Hepatocyte (in vitro differentiated cells): Measurements from ENCODE around the gene FAM222A.

Experiments
- EZH2 ChIP-seq: fragments of 200-600 bp; sonication (generic); IDR thresholded peaks from 2 replicates; pipeline ENCODE4 v1.6.1; 2016; ENCODE audit warnings: antibody characterized with exemption, mild to moderate bottlenecking, borderline replicate concordance
- EZH2phosphoT487 ChIP-seq: fragments of 200-600 bp; sonication (generic); IDR thresholded peaks from one replicate; pipeline ENCODE4 v1.6.1; 2018; ENCODE audit warnings: antibody characterized with exemption, mild to moderate bottlenecking, low read depth, moderate library complexity; ENCODE audit not compliant: unreplicated experiment, severe bottlenecking
- TF ChIP-seq, protein P1 (sequence below): fragments of 200-600 bp; sonication (generic); IDR thresholded peaks from 2 replicates; pipeline ENCODE4 v1.5.1; 2016; ENCODE audit warnings: antibody characterized with exemption, mild to moderate bottlenecking; ENCODE audit not compliant: poor library complexity

DNA sequence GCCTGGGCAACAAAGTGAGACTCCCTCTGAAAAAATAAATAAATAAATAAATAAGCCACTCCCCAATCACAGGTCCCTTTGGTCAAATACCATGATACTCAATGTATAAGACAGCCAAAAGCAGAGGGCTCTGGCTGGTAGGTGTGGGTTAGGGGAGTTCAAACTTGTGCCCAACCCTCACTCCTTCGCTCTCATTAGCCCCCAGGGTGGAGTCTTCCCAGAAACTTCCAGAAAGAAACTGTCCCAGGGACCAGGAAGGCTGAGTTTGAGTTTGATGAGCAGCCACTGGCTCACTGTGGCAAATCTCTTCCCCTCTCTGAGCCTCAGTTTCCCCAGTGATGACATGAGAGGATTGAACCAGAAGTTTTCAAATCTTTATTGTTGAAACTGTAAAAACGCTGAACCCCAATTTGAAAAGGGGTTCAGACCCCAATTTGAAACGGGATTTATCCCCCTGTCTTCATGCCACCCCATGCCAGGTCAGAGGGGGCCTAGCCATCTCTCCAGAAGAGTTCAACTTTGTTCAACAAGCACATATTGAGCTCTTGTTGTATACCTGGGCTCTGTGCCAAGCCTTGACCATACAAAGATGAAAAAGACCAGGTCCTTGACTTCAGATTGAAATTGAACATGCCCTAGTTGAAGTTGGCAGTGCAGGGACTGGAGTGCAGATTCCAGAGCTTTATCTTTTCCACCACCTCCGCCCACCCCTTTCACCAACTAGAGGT, 9.1 kb upstream of the FAM222A start:
- TF ChIP-seq, protein P1, sequence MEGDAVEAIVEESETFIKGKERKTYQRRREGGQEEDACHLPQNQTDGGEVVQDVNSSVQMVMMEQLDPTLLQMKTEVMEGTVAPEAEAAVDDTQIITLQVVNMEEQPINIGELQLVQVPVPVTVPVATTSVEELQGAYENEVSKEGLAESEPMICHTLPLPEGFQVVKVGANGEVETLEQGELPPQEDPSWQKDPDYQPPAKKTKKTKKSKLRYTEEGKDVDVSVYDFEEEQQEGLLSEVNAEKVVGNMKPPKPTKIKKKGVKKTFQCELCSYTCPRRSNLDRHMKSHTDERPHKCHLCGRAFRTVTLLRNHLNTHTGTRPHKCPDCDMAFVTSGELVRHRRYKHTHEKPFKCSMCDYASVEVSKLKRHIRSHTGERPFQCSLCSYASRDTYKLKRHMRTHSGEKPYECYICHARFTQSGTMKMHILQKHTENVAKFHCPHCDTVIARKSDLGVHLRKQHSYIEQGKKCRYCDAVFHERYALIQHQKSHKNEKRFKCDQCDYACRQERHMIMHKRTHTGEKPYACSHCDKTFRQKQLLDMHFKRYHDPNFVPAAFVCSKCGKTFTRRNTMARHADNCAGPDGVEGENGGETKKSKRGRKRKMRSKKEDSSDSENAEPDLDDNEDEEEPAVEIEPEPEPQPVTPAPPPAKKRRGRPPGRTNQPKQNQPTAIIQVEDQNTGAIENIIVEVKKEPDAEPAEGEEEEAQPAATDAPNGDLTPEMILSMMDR: no peak
- TF ChIP-seq EZH2 (no peak), EZH2phosphoT487 (no peak)
